OCI-LY3 (cell line): ENCODE data around the gene FCRLB.

ENCODE experiments used
- EZH2phosphoT487 ChIP-seq: fragments of 200-600 bp; shearing (Covaris generic); IDR thresholded peaks from 2 replicates; pipeline ENCODE4 v1.6.1; 2018; ENCODE audit warnings: antibody characterized with exemption, mixed run types, low read depth
- TF ChIP-seq, protein P1 (sequence below): fragments of 200-600, 300-600 bp; sonication (generic); IDR thresholded peaks from 2 replicates; pipeline ENCODE4 v1.5.1; 2014; ENCODE audit warnings: antibody characterized with exemption, low read length, low read depth

DNA sequence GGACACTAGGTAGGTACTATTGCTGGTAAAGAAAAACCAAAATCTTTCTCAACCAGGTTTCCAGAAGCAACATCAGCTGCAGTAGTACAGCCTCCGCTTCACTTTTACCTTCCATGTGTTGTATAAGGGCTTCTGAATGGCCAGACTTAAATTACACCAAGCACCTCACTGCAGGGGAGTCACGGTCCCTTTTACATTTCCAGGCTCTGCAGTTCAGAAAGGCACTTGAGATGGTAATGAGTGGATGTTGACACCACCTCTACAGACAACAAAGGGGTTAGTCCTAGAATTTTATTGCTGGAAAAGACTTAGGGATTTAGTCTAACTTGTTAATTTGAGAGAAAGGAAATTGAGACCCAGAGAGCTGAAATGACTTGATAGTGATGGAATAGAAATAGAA lies 16.3 kb downstream of the FCRLB start:
- TF ChIP-seq, protein P1, sequence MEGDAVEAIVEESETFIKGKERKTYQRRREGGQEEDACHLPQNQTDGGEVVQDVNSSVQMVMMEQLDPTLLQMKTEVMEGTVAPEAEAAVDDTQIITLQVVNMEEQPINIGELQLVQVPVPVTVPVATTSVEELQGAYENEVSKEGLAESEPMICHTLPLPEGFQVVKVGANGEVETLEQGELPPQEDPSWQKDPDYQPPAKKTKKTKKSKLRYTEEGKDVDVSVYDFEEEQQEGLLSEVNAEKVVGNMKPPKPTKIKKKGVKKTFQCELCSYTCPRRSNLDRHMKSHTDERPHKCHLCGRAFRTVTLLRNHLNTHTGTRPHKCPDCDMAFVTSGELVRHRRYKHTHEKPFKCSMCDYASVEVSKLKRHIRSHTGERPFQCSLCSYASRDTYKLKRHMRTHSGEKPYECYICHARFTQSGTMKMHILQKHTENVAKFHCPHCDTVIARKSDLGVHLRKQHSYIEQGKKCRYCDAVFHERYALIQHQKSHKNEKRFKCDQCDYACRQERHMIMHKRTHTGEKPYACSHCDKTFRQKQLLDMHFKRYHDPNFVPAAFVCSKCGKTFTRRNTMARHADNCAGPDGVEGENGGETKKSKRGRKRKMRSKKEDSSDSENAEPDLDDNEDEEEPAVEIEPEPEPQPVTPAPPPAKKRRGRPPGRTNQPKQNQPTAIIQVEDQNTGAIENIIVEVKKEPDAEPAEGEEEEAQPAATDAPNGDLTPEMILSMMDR: no peak
- no peak for TF ChIP-seq EZH2phosphoT487
